Measurements from ENCODE around the gene MMAB. TPM values are rescaled to one million over a fixed set of nuclear protein-coding genes. Genes with fewer than 3 reads are reported as not detected.
A peak's percentile ranks its signal among the peaks of the same experiment; 100 is the strongest.

The MMAB gene
- total and polyA plus RNA-seq, 2 donors (not counting 3 experiments of a cell fraction or from before 2014, with no cell fraction given) = 39.1 to 46.0 TPM

DNA sequence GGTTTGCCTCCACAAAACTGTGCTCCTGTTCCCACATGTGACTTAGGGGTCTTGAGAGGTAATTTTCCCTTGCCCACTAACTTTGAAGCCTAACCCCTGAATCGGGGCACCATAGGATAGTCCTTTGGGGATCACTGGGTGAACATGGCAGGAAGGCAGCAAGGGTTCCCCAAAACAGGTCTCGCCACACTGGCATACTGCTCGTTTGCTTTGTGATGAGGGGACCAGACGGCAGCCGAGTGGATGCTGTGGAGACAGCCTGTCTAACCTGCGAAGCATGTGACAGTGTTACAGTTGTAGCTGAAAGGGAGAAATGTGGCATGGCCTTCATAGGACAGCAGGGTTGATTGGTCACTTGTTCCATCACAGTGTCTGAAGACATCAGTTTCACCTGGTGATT, 53.5 kb downstream of the MMAB start:
- DNase-seq (ENCODE audit: low read depth, low spot score) (peak; percentile 10), FAIRE-seq (no peak)
- peak overlapping the region; percentile 75 for H3K4me2 ChIP-seq (ENCODE audit: insufficient read depth, low read length)
- no peaks in the 10 kb centered on the region for H3K9me1 ChIP-seq (replicated peaks; ENCODE audit: control insufficient read depth, extremely low read depth, insufficient read depth, low read length)
- CTCF ChIA-PET = interaction anchor here (0.8 to 3.8 kb wide), 31 partner anchors 11 to 325 kb away, joined by 3 to 139 read pairs (median 6); partner anchors contain the start of genes FAM222A, MMAB, MVK and TRPV4
- H3K4me3 ChIP-seq (replicated peaks in 1 of 3; ENCODE audit: insufficient read depth in 1 of 3, low read depth in 1 of 3, low read length in 3 of 3) = no peak overlapping the region
- POLR2A ChIA-PET = no interaction called here
- dilution Hi-C loops (cut with MboI; ENCODE audit: extremely low pct_ligation_motif_present, low sequenced_read_pairs) = no loop called here
- H4K20me1 ChIP-seq (replicated peaks; ENCODE audit: control insufficient read depth, extremely low read depth, insufficient read depth, low read length) = no peaks in the 10 kb centered on the region
- intact Hi-C loops (cut with micrococcal nuclease) = loop anchor here (1.0 to 2.0 kb wide), 8 partner anchors 54 to 361 kb away; partner anchors contain the start of genes FAM222A, GLTP, MMAB and MVK
- no peak for TF ChIP-seq GATA2 (IDR thresholded peaks at IDR 0.05; ENCODE audit: insufficient read depth, insufficient read length, low read depth, low read length)
- TF ChIP-seq, protein P1, sequence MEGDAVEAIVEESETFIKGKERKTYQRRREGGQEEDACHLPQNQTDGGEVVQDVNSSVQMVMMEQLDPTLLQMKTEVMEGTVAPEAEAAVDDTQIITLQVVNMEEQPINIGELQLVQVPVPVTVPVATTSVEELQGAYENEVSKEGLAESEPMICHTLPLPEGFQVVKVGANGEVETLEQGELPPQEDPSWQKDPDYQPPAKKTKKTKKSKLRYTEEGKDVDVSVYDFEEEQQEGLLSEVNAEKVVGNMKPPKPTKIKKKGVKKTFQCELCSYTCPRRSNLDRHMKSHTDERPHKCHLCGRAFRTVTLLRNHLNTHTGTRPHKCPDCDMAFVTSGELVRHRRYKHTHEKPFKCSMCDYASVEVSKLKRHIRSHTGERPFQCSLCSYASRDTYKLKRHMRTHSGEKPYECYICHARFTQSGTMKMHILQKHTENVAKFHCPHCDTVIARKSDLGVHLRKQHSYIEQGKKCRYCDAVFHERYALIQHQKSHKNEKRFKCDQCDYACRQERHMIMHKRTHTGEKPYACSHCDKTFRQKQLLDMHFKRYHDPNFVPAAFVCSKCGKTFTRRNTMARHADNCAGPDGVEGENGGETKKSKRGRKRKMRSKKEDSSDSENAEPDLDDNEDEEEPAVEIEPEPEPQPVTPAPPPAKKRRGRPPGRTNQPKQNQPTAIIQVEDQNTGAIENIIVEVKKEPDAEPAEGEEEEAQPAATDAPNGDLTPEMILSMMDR (IDR thresholded peaks at IDR 0.05; ENCODE audit: extremely low read depth in 1 of 2, insufficient read depth in 1 of 2, low read depth in 1 of 2, low read length in 2 of 2) = no peak
- TF ChIP-seq POLR2AphosphoS5 (IDR thresholded peaks at IDR 0.05; ENCODE audit: insufficient read depth, low read depth, low read length) = no peak
- TF ChIP-seq FOS (IDR thresholded peaks at IDR 0.05; ENCODE audit: borderline replicate concordance, insufficient read depth, low read length) = no peak
- BruUV-seq (replicated peaks) = no TSS peak
- H3K9ac ChIP-seq (replicated peaks; ENCODE audit: extremely low read depth, insufficient read depth, low read length) = peak overlapping the region; percentile 81
- peak overlapping the region; percentile 27 for H2AFZ ChIP-seq (ENCODE audit: low read depth, low read length)
- no peaks in the 10 kb centered on the region for H3K27me3 ChIP-seq (ENCODE audit: control insufficient read depth in 2 of 2, insufficient read depth in 2 of 2, low read length in 2 of 2)
- H3K9me3 ChIP-seq (replicated peaks; ENCODE audit: control insufficient read depth, insufficient read depth, low read length) = no peaks in the 10 kb centered on the region
- peaks cover 0 to 44% of the 10 kb centered on the region in 2 experiments for H3K36me3 ChIP-seq (ENCODE audit: control insufficient read depth in 2 of 2, extremely low read depth in 1 of 2, insufficient read depth in 2 of 2, low read length in 2 of 2)
- H3K4me1 ChIP-seq (ENCODE audit: control insufficient read depth, extremely low read depth, insufficient read depth, low read length) = peaks cover 27% of the 10 kb centered on the region
- H3K27ac ChIP-seq (ENCODE audit: insufficient read depth, low read depth, low read length) = peak overlapping the region; percentile 98
- H3K79me2 ChIP-seq (ENCODE audit: control insufficient read depth, insufficient read depth, low read length) = no peaks in the 10 kb centered on the region

Data from endothelial cell of umbilical vein (primary cell).